ENCODE results near the gene PPP1R8.

DNA sequence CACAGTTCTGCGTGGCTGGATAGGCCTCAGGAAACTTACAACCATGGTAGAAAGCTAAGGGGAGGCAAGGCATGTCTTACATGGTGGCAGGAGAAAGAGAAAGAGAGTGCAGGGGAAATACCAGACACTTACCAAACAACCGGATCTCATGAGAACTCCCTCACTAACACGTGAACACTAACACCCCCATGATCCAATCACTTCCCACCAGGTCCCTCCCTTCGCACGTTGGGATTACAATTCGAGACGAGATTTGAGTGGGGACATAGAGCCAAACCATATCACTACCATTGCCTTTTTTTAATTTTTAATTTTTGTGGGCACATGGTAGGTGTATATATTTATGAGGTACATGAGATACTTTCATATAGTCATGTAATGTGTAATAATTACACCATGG is 23.8 kb upstream of the PPP1R8 start:
- TF ChIP-seq, protein P1, sequence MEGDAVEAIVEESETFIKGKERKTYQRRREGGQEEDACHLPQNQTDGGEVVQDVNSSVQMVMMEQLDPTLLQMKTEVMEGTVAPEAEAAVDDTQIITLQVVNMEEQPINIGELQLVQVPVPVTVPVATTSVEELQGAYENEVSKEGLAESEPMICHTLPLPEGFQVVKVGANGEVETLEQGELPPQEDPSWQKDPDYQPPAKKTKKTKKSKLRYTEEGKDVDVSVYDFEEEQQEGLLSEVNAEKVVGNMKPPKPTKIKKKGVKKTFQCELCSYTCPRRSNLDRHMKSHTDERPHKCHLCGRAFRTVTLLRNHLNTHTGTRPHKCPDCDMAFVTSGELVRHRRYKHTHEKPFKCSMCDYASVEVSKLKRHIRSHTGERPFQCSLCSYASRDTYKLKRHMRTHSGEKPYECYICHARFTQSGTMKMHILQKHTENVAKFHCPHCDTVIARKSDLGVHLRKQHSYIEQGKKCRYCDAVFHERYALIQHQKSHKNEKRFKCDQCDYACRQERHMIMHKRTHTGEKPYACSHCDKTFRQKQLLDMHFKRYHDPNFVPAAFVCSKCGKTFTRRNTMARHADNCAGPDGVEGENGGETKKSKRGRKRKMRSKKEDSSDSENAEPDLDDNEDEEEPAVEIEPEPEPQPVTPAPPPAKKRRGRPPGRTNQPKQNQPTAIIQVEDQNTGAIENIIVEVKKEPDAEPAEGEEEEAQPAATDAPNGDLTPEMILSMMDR (IDR thresholded peaks at IDR 0.05; ENCODE audit: low read depth, low read length): no peak
- TF ChIP-seq POLR2A (IDR thresholded peaks at IDR 0.05; ENCODE audit: extremely low read depth, insufficient read length): no peak
